SU-DHL-6 (cell line): Measurements from ENCODE around the gene NEAT1.

Experiments used
- CTCF ChIP-seq: fragments of 200-600 bp; sonication (generic); IDR thresholded peaks from one replicate; pipeline ENCODE4 v1.5.1; 2017; ENCODE audit warnings: antibody characterized with exemption, mild to moderate bottlenecking, low read length, moderate library complexity; ENCODE audit not compliant: insufficient read depth, poor library complexity, severe bottlenecking
- EZH2phosphoT487 ChIP-seq: fragments of 200-600 bp; sonication (generic), shearing (Covaris generic); conservative IDR thresholded peaks from 2 replicates; pipeline ENCODE4 v1.6.1; 2018; ENCODE audit warnings: mild to moderate bottlenecking, antibody characterized with exemption, low read length, moderate library complexity, mixed read lengths

DNA sequence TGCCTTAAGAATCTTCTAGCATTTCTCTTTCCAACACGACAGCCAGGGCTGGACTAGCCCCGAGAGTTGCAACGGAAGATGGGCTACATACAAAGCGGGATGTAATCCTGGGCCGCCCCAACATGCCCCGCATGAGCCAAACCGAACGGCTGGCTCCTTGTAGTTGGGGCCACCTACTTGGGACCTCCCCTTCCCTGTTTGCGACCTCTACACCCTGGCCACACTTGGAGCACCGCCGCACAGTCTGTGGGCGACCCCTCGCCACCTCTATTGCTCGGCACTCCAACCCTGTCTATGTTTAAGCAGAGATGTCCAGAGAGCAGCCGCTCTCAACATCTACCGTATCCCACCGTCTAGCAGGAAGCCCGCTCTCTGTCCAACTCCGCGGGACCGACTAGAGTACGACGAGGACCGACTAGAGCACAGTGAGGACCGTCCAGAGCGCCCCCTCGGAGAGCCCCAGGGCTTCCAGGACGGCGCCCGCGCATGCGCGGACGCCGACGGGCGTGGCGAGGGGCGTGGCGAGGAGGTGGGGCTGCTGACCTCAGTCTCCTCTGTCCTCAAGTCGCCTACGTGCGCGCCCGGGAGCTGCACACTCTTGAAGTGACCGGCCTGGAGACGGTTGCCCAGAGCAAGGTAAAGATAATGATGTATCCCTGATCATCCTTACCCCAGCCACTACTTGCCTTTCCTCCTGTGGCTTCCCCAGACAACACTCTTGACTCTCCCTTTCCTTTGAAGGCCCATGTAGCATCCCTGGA is 32.3 kb downstream of the NEAT1 start:
- TF ChIP-seq CTCF (peak; percentile 37), EZH2phosphoT487 (no peak)
